Measurements from ENCODE around the gene TMEM126A. TPM values are rescaled to one million over a fixed set of nuclear protein-coding genes. Genes with fewer than 3 reads are reported as not detected.

TMEM126A gene
- total and polyA plus RNA-seq, 2 of the 13 experiments (the other 11 are each of a cell fraction or from before 2014, with no cell fraction given): 59.5 to 66.9 TPM

- TF ChIP-seq, protein P1, sequence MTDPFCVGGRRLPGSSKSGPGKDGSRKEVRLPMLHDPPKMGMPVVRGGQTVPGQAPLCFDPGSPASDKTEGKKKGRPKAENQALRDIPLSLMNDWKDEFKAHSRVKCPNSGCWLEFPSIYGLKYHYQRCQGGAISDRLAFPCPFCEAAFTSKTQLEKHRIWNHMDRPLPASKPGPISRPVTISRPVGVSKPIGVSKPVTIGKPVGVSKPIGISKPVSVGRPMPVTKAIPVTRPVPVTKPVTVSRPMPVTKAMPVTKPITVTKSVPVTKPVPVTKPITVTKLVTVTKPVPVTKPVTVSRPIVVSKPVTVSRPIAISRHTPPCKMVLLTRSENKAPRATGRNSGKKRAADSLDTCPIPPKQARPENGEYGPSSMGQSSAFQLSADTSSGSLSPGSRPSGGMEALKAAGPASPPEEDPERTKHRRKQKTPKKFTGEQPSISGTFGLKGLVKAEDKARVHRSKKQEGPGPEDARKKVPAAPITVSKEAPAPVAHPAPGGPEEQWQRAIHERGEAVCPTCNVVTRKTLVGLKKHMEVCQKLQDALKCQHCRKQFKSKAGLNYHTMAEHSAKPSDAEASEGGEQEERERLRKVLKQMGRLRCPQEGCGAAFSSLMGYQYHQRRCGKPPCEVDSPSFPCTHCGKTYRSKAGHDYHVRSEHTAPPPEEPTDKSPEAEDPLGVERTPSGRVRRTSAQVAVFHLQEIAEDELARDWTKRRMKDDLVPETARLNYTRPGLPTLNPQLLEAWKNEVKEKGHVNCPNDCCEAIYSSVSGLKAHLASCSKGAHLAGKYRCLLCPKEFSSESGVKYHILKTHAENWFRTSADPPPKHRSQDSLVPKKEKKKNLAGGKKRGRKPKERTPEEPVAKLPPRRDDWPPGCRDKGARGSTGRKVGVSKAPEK (CRISPR knock-in tag; IDR thresholded peaks at IDR 0.05; ENCODE audit: borderline replicate concordance): no peak
- TF ChIP-seq KLF16 (CRISPR knock-in tag; IDR thresholded peaks at IDR 0.05): no peak
- no peak; the same call in 1 of the 2 replicates for TF ChIP-seq THAP9 (CRISPR knock-in tag; IDR thresholded peaks at IDR 0.05; ENCODE audit: borderline replicate concordance)
- TF ChIP-seq ZNF343 (CRISPR knock-in tag; IDR thresholded peaks at IDR 0.05): no peak
- TF ChIP-seq MNT (IDR thresholded peaks at IDR 0.05): no peak
- peak; percentile 59; the same call in 1 of the 2 replicates for TF ChIP-seq ZSCAN31 (CRISPR knock-in tag; IDR thresholded peaks at IDR 0.05; ENCODE audit: low read depth)
- TF ChIP-seq TBX2 (CRISPR knock-in tag; IDR thresholded peaks at IDR 0.05; ENCODE audit: borderline replicate concordance): peak; percentile 43; the same call in 1 of the 2 replicates
- no peak for TF ChIP-seq RAD51 (IDR thresholded peaks at IDR 0.05; ENCODE audit: borderline replicate concordance)
- TF ChIP-seq POLR2A (IDR thresholded peaks at IDR 0.05; ENCODE audit: insufficient read depth in 1 of 2, low read depth in 2 of 2, low read length in 2 of 2): 0 out of 4 replicates have a peak, but pooled peaks of 1 of the 2 experiments have one; percentile 27
- no peak for TF ChIP-seq ZNF124 (CRISPR knock-in tag; IDR thresholded peaks at IDR 0.05)
- no peak for TF ChIP-seq ZNF484 (CRISPR knock-in tag; IDR thresholded peaks at IDR 0.05; ENCODE audit: borderline replicate concordance, low read depth)
- peak; percentile 7; the same call in 1 of the 2 replicates for TF ChIP-seq ZNF446 (CRISPR knock-in tag; IDR thresholded peaks at IDR 0.05)
- 0 out of 2 replicates have a peak, but pooled peaks have one; percentile 16 for TF ChIP-seq ZNF564 (CRISPR knock-in tag; IDR thresholded peaks at IDR 0.05)
- TF ChIP-seq GTF2F1 (IDR thresholded peaks at IDR 0.05; ENCODE audit: low read length): no peak
- no peak for TF ChIP-seq ZSCAN9 (CRISPR knock-in tag; IDR thresholded peaks at IDR 0.05; ENCODE audit: borderline replicate concordance)
- no peak for TF ChIP-seq PCBP1 (IDR thresholded peaks at IDR 0.05; ENCODE audit: borderline replicate concordance, low read depth, low read length)
- TF ChIP-seq, protein P2, sequence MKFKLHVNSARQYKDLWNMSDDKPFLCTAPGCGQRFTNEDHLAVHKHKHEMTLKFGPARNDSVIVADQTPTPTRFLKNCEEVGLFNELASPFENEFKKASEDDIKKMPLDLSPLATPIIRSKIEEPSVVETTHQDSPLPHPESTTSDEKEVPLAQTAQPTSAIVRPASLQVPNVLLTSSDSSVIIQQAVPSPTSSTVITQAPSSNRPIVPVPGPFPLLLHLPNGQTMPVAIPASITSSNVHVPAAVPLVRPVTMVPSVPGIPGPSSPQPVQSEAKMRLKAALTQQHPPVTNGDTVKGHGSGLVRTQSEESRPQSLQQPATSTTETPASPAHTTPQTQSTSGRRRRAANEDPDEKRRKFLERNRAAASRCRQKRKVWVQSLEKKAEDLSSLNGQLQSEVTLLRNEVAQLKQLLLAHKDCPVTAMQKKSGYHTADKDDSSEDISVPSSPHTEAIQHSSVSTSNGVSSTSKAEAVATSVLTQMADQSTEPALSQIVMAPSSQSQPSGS (CRISPR knock-in tag; IDR thresholded peaks at IDR 0.05): no peak
Observed at GRCh38 chr11:85663753-85664614, 16.2 kb downstream of the TMEM126A start (continued).

Data from HepG2 (cell line).